GM06990 (cell line): Measurements from ENCODE around the gene NR3C2.

ENCODE experiments used
- DNase-seq: peaks from one replicate; pipeline ENCODE4 v3.0.0-alpha.2; 2011; ENCODE audit not compliant: insufficient read length; ENCODE audit errors: extremely low read depth
- H3K27me3 ChIP-seq: replicated peaks from 2 replicates; pipeline ENCODE4 v1.6.0; 2011; ENCODE audit warnings: low read length; ENCODE audit not compliant: control insufficient read depth, insufficient read depth
- H3K36me3 ChIP-seq: 2 replicates; pipeline ENCODE4 v1.5.1; 2011; ENCODE audit warnings: low read length; ENCODE audit not compliant: control insufficient read depth, insufficient read depth
- H3K4me3 ChIP-seq: replicated peaks from 2 replicates; pipeline ENCODE4 v1.5.1; 2011; ENCODE audit warnings: low read depth, mild to moderate bottlenecking, control low read depth, low read length
- CTCF ChIP-seq: IDR thresholded peaks from 2 replicates; pipeline ENCODE4 v1.5.1; 2011; ENCODE audit warnings: low read length, control low read depth, mild to moderate bottlenecking, inconsistent platforms; ENCODE audit not compliant: insufficient read depth, poor library complexity, severe bottlenecking

The NR3C2 gene

GRCh38 chr4:148152868-148153625, 289.2 kb downstream of the NR3C2 start:
- no peaks in the 10 kb centered on the region for H3K27me3 ChIP-seq
- TF ChIP-seq CTCF, result no peak
- no peak for DNase-seq
- no peaks in the 10 kb centered on the region for H3K36me3 ChIP-seq
- H3K4me3 ChIP-seq, result no peak overlapping the region

- DNase-seq, result no peak
- no peak overlapping the region for H3K4me3 ChIP-seq
- TF ChIP-seq CTCF, result no peak
These were observed 290.4 kb downstream of the NR3C2 start for GRCh38 chr4:148151806-148152205.

DNA sequence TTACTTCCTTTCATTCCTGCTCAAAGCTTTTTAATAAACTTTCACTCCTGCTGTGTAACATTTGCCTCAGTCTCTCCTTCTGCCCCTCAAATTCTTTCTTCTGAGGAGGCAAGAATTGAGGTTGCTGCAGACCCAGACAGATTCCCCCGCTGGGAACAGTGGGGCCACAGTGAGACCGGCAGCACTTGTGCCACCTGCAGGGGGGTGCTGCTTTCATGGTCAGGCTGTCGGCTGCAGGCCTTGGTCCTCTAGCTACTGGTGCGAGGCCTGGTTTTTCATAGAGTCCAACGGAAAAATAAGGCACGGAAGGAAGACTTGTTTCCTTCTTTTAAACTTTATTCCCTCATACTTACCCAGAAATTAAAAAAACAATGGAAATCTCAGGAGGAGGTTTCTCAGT, 296.7 kb downstream of the NR3C2 start:
- no peak for DNase-seq

More at GRCh38 chr4:148151806-148152205, 290.4 kb downstream of the NR3C2 start:
- no peaks in the 10 kb centered on the region for H3K27me3 ChIP-seq
- no peaks in the 10 kb centered on the region for H3K36me3 ChIP-seq

GRCh38 chr4:148143174-148143573, 299.0 kb downstream of the NR3C2 start:
- DNase-seq, result no peak
- H3K27me3 ChIP-seq, result no peaks in the 10 kb centered on the region
- TF ChIP-seq CTCF, result no peak
- H3K4me3 ChIP-seq, result no peak overlapping the region
- no peaks in the 10 kb centered on the region for H3K36me3 ChIP-seq

More for the DNA sequence above, 296.7 kb downstream of the NR3C2 start:
- no peak overlapping the region for H3K4me3 ChIP-seq
- H3K27me3 ChIP-seq, result no peaks in the 10 kb centered on the region
- TF ChIP-seq CTCF, result no peak
- no peaks in the 10 kb centered on the region for H3K36me3 ChIP-seq

GRCh38 chr4:148141501-148141900, 300.7 kb downstream of the NR3C2 start:
- H3K36me3 ChIP-seq, result no peaks in the 10 kb centered on the region
- no peak overlapping the region for H3K4me3 ChIP-seq
- DNase-seq, result no peak
- H3K27me3 ChIP-seq, result no peaks in the 10 kb centered on the region
- TF ChIP-seq CTCF, result no peak
